ENCODE measurements around the gene POU5F1. TPM values are rescaled to one million over a fixed set of nuclear protein-coding genes. Genes with fewer than 3 reads are reported as not detected.

The POU5F1 gene
- polyA plus RNA-seq, 1 donor: 0.56 TPM

DNA sequence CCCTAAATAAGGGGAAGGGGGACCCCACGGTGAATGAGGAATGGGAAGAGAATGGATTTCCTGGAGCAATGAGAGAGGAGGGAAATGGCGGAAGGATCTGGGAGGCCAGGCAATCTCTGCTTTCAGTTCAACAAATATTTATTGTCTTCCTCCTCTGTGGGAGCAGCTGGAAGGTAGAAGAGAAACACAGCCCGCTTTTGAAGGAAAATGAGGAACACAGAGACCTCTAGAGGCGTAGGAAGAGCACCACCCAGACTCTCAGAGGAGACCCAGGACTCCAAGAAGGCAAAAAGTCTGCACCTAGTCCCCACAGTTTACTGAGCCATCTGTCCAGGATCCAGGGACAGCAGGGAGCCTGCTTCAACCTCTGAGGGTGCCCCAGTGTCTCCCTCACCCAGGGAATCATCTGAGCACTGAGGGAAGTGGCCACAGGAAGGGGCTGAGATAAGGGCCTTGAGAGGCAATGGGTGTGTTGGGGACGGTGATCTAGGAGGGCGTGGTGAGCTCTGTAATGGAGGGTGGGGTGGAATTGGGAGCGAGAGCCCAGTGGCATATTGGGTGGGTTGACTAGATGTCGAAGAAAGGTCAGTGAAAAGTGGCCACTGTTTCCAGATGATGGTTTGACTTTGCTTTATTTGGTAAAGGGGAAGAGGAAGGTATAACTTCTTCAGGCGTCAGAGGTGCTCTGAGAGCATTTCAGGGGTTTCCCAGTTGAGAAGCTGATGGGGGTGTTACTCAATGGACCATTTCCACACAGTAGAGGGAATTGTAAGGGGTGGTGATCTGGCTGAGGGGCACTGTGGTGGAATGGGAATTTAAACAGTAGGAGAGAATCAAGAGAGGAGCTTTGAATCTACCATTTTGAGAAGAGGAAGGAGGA lies 55.3 kb downstream of the POU5F1 start:
- no peak for DNase-seq (ENCODE audit: low read depth)

DNA sequence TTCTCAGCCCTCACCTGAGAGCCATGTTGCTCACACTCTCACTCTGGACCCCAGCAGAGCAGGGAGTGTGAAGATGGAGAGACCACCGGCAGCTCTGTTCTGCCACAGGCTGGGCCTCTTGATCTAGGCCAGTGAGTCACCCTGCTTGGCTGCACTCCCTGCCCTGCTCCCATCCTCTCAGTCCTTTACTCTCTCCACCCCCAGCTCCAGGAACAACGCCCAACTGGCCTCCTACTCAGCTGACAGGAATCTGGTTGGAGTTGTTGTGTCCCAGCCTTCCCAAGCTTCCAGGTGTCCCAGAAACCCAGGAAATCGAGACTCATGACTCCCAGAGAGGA lies 56.0 kb downstream of the POU5F1 start, which contains the start of gene PSORS1C1:
Gene PSORS1C1, plus strand, starts transcription at position 260 of the 338 bp plus-strand sequence. CDS start 14,833 bp downstream, outside the sequence.
- no peak for DNase-seq (ENCODE audit: low read depth)

Other genes with a start within 250 kb of the POU5F1 start
- gene SFTA2, start 238.5 kb downstream of the POU5F1 start, polyA plus RNA-seq (ENCODE audit: insufficient read length): not detected
- gene MUCL3, start 229.7 kb downstream of the POU5F1 start, polyA plus RNA-seq (ENCODE audit: insufficient read length): not detected
- gene MUC21, start 187.0 kb downstream of the POU5F1 start, polyA plus RNA-seq (ENCODE audit: insufficient read length): not detected
- gene MUC22, start 160.2 kb downstream of the POU5F1 start, polyA plus RNA-seq (ENCODE audit: insufficient read length): not detected
- gene C6orf15, start 58.1 kb downstream of the POU5F1 start, polyA plus RNA-seq (ENCODE audit: insufficient read length): not detected
- 1.7 TPM for gene PSORS1C1, start 55.9 kb downstream of the POU5F1 start, polyA plus RNA-seq (ENCODE audit: insufficient read length)
- 0.06 TPM for gene CDSN, start 50.2 kb downstream of the POU5F1 start, polyA plus RNA-seq (ENCODE audit: insufficient read length)
- not detected for gene PSORS1C2, start 31.6 kb downstream of the POU5F1 start, polyA plus RNA-seq (ENCODE audit: insufficient read length)
- 14.3 TPM for gene CCHCR1, start 12.9 kb downstream of the POU5F1 start, polyA plus RNA-seq (ENCODE audit: insufficient read length)
- gene TCF19, start 12.1 kb downstream of the POU5F1 start, polyA plus RNA-seq (ENCODE audit: insufficient read length): 8.4 TPM
- gene HLA-C, start 101.4 kb upstream of the POU5F1 start, polyA plus RNA-seq (ENCODE audit: insufficient read length): 51.5 TPM
- gene HLA-B, start 186.5 kb upstream of the POU5F1 start, polyA plus RNA-seq (ENCODE audit: insufficient read length): 104 TPM
- 5.1 TPM for gene MICA, start 232.9 kb upstream of the POU5F1 start, polyA plus RNA-seq (ENCODE audit: insufficient read length)